ENCODE data around the gene PCMT1. TPM values are rescaled to one million over a fixed set of nuclear protein-coding genes. Genes with fewer than 3 reads are reported as not detected.

The PCMT1 gene
- total RNA-seq (59.1 TPM), polyA plus RNA-seq (ENCODE audit: insufficient read depth in 1 of 8, insufficient read length in 8 of 8, low replicate concordance in 1 of 8) (10 to 100 TPM; 64.0 to 77.9 (median 72.9) TPM)
- long read RNA-seq, donor 1, transcript PCMT1-205 (8 exons, 1,984 nt) = major isoform, 8 of 12 reads
- long read RNA-seq, donor 1, partial matches to known transcripts = 0 of 12 reads
- long read RNA-seq, donor 1, other reads (novel, unspliced or antisense) = 0 of 12 reads
- long read RNA-seq, donor 2, transcript PCMT1-205 (8 exons, 1,984 nt) = major isoform, 5 of 8 reads
- long read RNA-seq, donor 2, partial matches to known transcripts = 0 of 8 reads
- long read RNA-seq, donor 2, other reads (novel, unspliced or antisense) = 0 of 8 reads
- long read RNA-seq, donor 3, transcript PCMT1-205 (8 exons, 1,984 nt) = major isoform, 26 of 51 reads
- long read RNA-seq, donor 3, transcript PCMT1-201 (7 exons, 1,293 nt) = minor isoform, 5 of 51 reads
- long read RNA-seq, donor 3, transcript PCMT1-203 (8 exons, 1,938 nt) = minor isoform, 12 of 51 reads
- long read RNA-seq, donor 3, partial matches to known transcripts = 7 of 51 reads
- long read RNA-seq, donor 3, other reads (novel, unspliced or antisense) = 0 of 51 reads
- long read RNA-seq, donor 4, transcript PCMT1-205 (8 exons, 1,984 nt) = major isoform, 15 of 21 reads
- long read RNA-seq, donor 4, partial matches to known transcripts = 0 of 21 reads
- long read RNA-seq, donor 4, other reads (novel, unspliced or antisense) = 0 of 21 reads
- long read RNA-seq, donor 5, transcript PCMT1-201 (7 exons, 1,293 nt) = minor isoform, 14 of 116 reads
- long read RNA-seq, donor 5, transcript PCMT1-203 (8 exons, 1,938 nt) = minor isoform, 31 of 116 reads
- long read RNA-seq, donor 5, transcript PCMT1-205 (8 exons, 1,984 nt) = major isoform, 45 of 116 reads
- long read RNA-seq, donor 5, partial matches to known transcripts = 26 of 116 reads
- long read RNA-seq, donor 5, other reads (novel, unspliced or antisense) = 0 of 116 reads
- long read RNA-seq, donor 6, transcript PCMT1-201 (7 exons, 1,293 nt) = minor isoform, 12 of 109 reads
- long read RNA-seq, donor 6, transcript PCMT1-203 (8 exons, 1,938 nt) = minor isoform, 21 of 109 reads
- long read RNA-seq, donor 6, transcript PCMT1-205 (8 exons, 1,984 nt) = major isoform, 64 of 109 reads
- long read RNA-seq, donor 6, partial matches to known transcripts = 5 of 109 reads
- long read RNA-seq, donor 6, other reads (novel, unspliced or antisense) = 6 of 109 reads
- long read RNA-seq, donor 7, transcript PCMT1-203 (8 exons, 1,938 nt) = minor isoform, 12 of 63 reads
- long read RNA-seq, donor 7, transcript PCMT1-205 (8 exons, 1,984 nt) = major isoform, 37 of 63 reads
- long read RNA-seq, donor 7, transcript PCMT1-201 (7 exons, 1,293 nt) = minor isoform, 8 of 63 reads
- long read RNA-seq, donor 7, partial matches to known transcripts = 6 of 63 reads
- long read RNA-seq, donor 7, other reads (novel, unspliced or antisense) = 0 of 63 reads
- long read RNA-seq, donor 8, transcript PCMT1-205 (8 exons, 1,984 nt) = minor isoform, 17 of 44 reads
- long read RNA-seq, donor 8, transcript PCMT1-201 (7 exons, 1,293 nt) = minor isoform, 8 of 44 reads
- long read RNA-seq, donor 8, transcript PCMT1-203 (8 exons, 1,938 nt) = major isoform, 18 of 44 reads
- long read RNA-seq, donor 8, partial matches to known transcripts = 0 of 44 reads
- long read RNA-seq, donor 8, other reads (novel, unspliced or antisense) = 0 of 44 reads
- long read RNA-seq, donor 9, transcript PCMT1-203 (8 exons, 1,938 nt) = minor isoform, 10 of 57 reads
- long read RNA-seq, donor 9, transcript PCMT1-205 (8 exons, 1,984 nt) = major isoform, 30 of 57 reads
- long read RNA-seq, donor 9, partial matches to known transcripts = 14 of 57 reads
- long read RNA-seq, donor 9, other reads (novel, unspliced or antisense) = 0 of 57 reads
- long read RNA-seq, donor 10, transcript PCMT1-203 (8 exons, 1,938 nt) = minor isoform, 15 of 99 reads
- long read RNA-seq, donor 10, transcript PCMT1-205 (8 exons, 1,984 nt) = major isoform, 38 of 99 reads
- long read RNA-seq, donor 10, partial matches to known transcripts = 41 of 99 reads
- long read RNA-seq, donor 10, other reads (novel, unspliced or antisense) = 0 of 99 reads
- long read RNA-seq, donor 11, transcript PCMT1-205 (8 exons, 1,984 nt) = major isoform, 26 of 58 reads
- long read RNA-seq, donor 11, transcript PCMT1-201 (7 exons, 1,293 nt) = minor isoform, 8 of 58 reads
- long read RNA-seq, donor 11, transcript PCMT1-203 (8 exons, 1,938 nt) = minor isoform, 14 of 58 reads
- long read RNA-seq, donor 11, partial matches to known transcripts = 9 of 58 reads
- long read RNA-seq, donor 11, other reads (novel, unspliced or antisense) = 0 of 58 reads

DNA sequence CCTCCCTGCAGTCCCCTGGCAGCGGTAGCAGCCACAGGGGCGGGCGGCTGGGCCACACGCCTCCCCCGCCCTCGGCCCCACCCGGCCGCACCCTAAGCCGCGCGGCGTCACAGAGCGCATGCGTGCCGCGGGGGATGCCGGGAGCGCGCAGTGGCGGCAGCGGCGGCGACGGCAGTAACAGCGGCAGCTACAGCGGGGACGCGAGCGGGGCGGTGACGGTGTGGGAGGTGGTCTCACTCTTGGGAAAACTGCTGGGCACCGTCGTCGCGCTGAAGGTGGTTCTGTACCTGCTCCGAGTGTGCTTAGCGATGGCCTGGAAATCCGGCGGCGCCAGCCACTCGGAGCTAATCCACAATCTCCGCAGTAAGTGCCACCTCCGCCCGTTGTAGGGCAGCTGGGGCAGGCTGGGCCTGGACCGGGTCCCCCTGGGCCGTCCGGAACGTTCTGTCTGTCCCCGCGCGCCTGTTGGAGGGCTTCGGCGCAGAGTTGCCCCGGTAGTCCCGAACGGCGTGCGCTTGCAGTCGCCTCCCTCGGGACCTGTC is at the start of gene PCMT1:
TSS of gene PCMT1 (plus strand) at position 148 of the 542 bp plus-strand sequence. CDS start at position 309, 161 bp downstream.
- Histone ChIP-seq H3K27me3 (ENCODE audit: control insufficient read depth, insufficient read depth, low read length) (no peaks in the 10 kb centered on the region), H3K9me3 (replicated peaks; ENCODE audit: control insufficient read depth, low read depth, low read length) (no peaks in the 10 kb centered on the region), H3K36me3 (ENCODE audit: control insufficient read depth, insufficient read depth, low read length) (no peaks in the 10 kb centered on the region), H3K27ac (ENCODE audit: low read length) (peak within 1 kb of the TSS; percentile 92), H3K4me3 (ENCODE audit: low read length) (peak within 1 kb of the TSS; percentile 100), H3K4me1 (ENCODE audit: control insufficient read depth, insufficient read depth, low read length) (peaks cover 17% of the 10 kb centered on the region)
- under 1% methylated on average over 55 of the region's 60 CpGs for WGBS (ENCODE audit: insufficient coverage)
- DNase-seq = peak; percentile 96

DNA sequence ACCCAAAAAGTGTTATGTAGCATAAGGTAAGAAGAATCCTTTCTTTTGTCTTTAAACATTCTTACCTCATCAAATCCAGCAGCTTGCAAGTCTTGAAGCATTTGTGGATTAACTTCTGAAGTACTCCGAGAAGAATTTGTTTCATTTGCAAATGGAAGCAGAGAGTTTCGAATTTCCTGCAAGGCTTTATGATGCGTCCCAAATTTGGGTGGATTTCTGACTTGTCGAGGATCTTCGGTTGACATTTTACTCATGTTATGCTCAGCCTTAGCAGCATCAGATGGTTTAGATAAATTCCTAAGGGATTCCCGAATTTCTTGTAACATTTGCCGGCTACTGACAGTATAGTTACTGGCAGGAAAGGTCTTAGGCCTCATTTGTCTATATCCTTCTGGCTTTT is 47.8 kb upstream of the PCMT1 start:
- H3K4me3 ChIP-seq (ENCODE audit: low read length) = no peak overlapping the region

DNA sequence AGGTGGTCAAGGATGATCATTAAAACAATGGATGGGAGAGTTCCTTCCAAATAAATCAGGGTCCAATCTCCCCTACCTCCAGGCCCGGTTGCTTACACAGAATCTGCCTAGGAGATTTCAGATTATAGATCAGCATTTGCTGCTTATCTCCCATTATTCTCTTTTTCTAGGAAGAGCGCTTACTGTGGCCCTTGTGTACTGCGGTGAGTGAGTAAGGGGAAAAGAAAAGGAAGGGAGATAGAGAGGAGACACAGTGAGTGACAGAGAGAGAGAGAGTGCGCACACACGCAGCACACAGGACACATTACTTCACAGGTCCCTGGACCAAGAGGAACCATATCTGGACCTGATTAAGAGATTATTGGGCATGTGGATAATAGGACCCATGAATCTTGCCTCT is 37.8 kb upstream of the PCMT1 start:
- Histone ChIP-seq H3K27me3 (ENCODE audit: control insufficient read depth, insufficient read depth, low read length) (no peaks in the 10 kb centered on the region), H3K4me3 (ENCODE audit: low read length) (no peak overlapping the region), H3K27ac (ENCODE audit: low read length) (no peak overlapping the region), H3K36me3 (ENCODE audit: control insufficient read depth, insufficient read depth, low read length) (peaks cover 7% of the 10 kb centered on the region), H3K4me1 (ENCODE audit: control insufficient read depth, insufficient read depth, low read length) (peaks cover 3% of the 10 kb centered on the region), H3K9me3 (replicated peaks; ENCODE audit: control insufficient read depth, low read depth, low read length) (no peaks in the 10 kb centered on the region)
- no peak for DNase-seq
- WGBS (ENCODE audit: insufficient coverage) = no CpG with 5 or more reads among the region's 5 CpGs

More for the DNA sequence above, 47.8 kb upstream of the PCMT1 start:
- Histone ChIP-seq H3K4me1 (ENCODE audit: control insufficient read depth, insufficient read depth, low read length) (no peaks in the 10 kb centered on the region), H3K36me3 (ENCODE audit: control insufficient read depth, insufficient read depth, low read length) (peaks cover 13% of the 10 kb centered on the region), H3K27me3 (ENCODE audit: control insufficient read depth, insufficient read depth, low read length) (no peaks in the 10 kb centered on the region), H3K27ac (ENCODE audit: low read length) (no peak overlapping the region), H3K9me3 (replicated peaks; ENCODE audit: control insufficient read depth, low read depth, low read length) (no peaks in the 10 kb centered on the region)
- WGBS (ENCODE audit: insufficient coverage) = 55% methylated on average over 3 of the region's 7 CpGs
- DNase-seq = no peak

DNA sequence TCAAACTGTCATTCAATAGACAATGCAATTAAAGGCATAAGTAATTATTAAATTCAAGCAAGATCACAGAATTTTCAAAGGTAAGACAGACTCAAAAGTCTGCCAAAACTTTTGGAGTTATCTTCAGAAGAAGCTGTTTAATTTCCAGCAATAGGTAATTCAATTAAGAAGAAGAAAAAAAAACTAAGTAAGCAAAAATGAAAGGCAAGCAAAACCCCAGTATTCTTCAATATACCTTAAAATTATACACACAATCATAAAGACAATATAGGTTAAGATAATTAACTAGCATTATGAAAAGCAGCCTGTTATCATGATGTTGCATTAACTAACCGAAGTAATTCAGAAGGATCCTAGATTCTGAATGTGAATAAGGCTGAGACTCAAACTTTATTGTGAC is 35.1 kb upstream of the PCMT1 start:
- DNase-seq = no peak
- H3K36me3 ChIP-seq (ENCODE audit: control insufficient read depth, insufficient read depth, low read length) = peaks cover 7% of the 10 kb centered on the region
- no peaks in the 10 kb centered on the region for H3K27me3 ChIP-seq (ENCODE audit: control insufficient read depth, insufficient read depth, low read length)
- H3K4me1 ChIP-seq (ENCODE audit: control insufficient read depth, insufficient read depth, low read length) = peaks cover 7% of the 10 kb centered on the region
- no CpG with 5 or more reads among the region's 1 CpG for WGBS (ENCODE audit: insufficient coverage)
- no peaks in the 10 kb centered on the region for H3K9me3 ChIP-seq (replicated peaks; ENCODE audit: control insufficient read depth, low read depth, low read length)
- no peak overlapping the region for H3K27ac ChIP-seq (ENCODE audit: low read length)
- no peak overlapping the region for H3K4me3 ChIP-seq (ENCODE audit: low read length)

DNA sequence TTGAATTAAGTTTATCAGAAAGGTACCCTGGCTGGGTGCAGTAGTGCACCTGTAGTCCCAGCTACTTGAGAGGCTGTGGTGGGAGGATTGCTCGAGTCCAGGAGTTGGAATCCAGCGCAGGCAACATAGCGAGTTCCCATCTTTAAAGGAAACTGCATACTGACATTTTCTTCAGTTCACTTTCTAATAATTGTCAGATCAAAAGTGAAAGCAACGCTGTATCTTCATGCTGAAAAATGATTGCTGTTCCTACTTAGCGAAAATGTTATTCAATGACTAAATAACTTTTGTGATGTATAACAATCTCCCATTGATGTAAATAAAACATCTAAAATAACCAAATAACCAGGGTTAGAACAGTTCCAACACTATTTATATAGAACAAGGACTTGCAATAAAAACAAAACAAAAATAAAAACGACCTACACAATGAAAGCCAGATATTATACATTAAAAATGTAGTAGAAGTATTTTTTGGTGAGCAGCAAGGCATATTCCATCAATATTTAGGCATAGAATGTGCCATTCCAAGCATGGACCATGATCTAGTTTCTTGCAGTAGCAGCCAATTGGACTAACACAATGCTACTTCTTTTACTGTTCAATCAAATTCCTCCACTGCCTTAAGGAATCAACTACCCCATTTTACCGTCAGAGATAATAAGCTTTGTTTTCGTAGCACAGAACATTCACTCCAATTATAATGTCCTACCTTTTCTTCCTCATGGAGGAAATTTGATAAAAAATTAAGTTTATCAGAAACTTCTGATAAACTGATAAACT is 33.2 kb upstream of the PCMT1 start:
- Histone ChIP-seq H3K36me3 (ENCODE audit: control insufficient read depth, insufficient read depth, low read length) (peaks cover 4% of the 10 kb centered on the region), H3K4me3 (ENCODE audit: low read length) (peak overlapping the region; percentile 97), H3K9me3 (replicated peaks; ENCODE audit: control insufficient read depth, low read depth, low read length) (no peaks in the 10 kb centered on the region), H3K27ac (ENCODE audit: low read length) (peak overlapping the region; percentile 99), H3K4me1 (ENCODE audit: control insufficient read depth, insufficient read depth, low read length) (peaks cover 7% of the 10 kb centered on the region), H3K27me3 (ENCODE audit: control insufficient read depth, insufficient read depth, low read length) (no peaks in the 10 kb centered on the region)
- WGBS (ENCODE audit: insufficient coverage) = no CpG with 5 or more reads among the region's 8 CpGs
- DNase-seq = peak; percentile 8

DNA sequence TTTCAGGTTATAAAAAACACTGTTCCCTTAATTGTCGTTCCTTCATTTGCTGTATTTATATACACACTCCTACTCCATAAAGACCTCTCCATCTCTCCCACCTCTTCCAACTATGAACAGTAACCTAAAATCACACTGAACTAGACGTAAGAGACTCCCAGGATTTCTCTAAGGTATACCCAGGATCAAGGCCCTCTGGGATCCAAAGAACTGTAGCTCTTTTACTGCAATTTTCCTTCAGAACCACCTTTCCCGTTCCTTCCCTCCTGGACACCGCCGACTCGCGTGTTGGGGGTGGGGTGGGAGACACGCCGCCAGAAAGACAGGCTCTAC is 32.3 kb upstream of the PCMT1 start:
- H3K36me3 ChIP-seq (ENCODE audit: control insufficient read depth, insufficient read depth, low read length) = peaks cover 4% of the 10 kb centered on the region
- DNase-seq = no peak
- H3K27ac ChIP-seq (ENCODE audit: low read length) = peak overlapping the region; percentile 99
- H3K4me1 ChIP-seq (ENCODE audit: control insufficient read depth, insufficient read depth, low read length) = peaks cover 7% of the 10 kb centered on the region
- WGBS (ENCODE audit: insufficient coverage) = 0% methylated on average over 2 of the region's 9 CpGs
- no peaks in the 10 kb centered on the region for H3K27me3 ChIP-seq (ENCODE audit: control insufficient read depth, insufficient read depth, low read length)
- no peaks in the 10 kb centered on the region for H3K9me3 ChIP-seq (replicated peaks; ENCODE audit: control insufficient read depth, low read depth, low read length)
- peak overlapping the region; percentile 97 for H3K4me3 ChIP-seq (ENCODE audit: low read length)

DNA sequence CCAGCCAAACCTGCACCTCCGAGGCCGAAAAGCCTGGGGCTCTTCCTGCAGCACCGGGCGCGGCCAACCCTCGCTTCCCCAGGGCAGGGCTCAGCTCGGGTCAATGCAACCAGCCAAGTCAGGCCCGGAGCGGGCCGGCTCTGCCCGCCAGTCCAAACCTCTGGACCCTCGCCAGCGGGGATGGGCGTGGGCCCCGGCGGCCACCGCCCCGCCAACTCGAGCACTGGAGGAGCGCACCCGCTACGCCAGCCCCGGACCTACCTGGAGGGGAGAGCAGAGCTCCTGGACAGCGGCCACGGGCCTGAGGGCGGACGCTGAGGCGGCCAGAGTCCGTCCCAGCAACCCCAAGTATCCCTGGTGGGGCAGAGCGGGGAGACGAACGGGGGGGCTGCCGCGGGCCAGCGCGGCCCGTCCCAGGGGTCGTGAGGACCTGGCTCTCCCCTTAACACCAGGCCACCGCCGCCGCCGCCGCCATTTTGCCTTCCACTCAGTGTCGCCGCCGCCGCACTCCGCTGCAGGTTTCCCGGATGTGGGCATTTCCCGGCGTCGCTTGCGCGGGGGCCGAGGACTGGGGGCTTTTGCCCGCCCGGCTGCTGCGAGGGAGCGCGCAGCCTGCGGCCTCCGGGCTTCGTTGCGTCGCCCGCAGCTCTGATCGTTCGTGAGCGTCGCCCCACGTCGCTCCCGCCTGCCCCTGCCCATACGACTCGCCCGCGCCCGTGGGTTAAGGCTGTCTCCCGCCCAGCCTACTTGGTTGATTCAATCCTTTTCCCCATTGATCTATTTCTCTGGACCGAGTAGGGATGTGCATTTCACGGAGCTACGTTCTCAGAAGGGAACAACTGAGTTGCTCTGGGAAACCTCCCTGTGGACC is 31.7 kb upstream of the PCMT1 start, which contains the start of gene LATS1:
TSS of gene LATS1 (minus strand) at position 514 of the 871 bp plus-strand sequence. CDS start 15,975 bp downstream, outside the sequence.
- under 1% methylated on average over 82 of the region's 82 CpGs for WGBS (ENCODE audit: insufficient coverage)
- Histone ChIP-seq H3K27ac (ENCODE audit: low read length) (peak within 1 kb of the TSS; percentile 99), H3K36me3 (ENCODE audit: control insufficient read depth, insufficient read depth, low read length) (no peaks in the 10 kb centered on the region), H3K4me1 (ENCODE audit: control insufficient read depth, insufficient read depth, low read length) (peaks cover 7% of the 10 kb centered on the region), H3K27me3 (ENCODE audit: control insufficient read depth, insufficient read depth, low read length) (no peaks in the 10 kb centered on the region), H3K4me3 (ENCODE audit: low read length) (peak within 1 kb of the TSS; percentile 97), H3K9me3 (replicated peaks; ENCODE audit: control insufficient read depth, low read depth, low read length) (no peaks in the 10 kb centered on the region)
- peak; percentile 95 for DNase-seq
